Left lung (tissue), 10 donors: ENCODE data around the gene CEBPZ. TPM values are rescaled to one million over a fixed set of nuclear protein-coding genes. Genes with fewer than 3 reads are reported as not detected.
A peak's percentile ranks its signal among the peaks of the same experiment; 100 is the strongest.

Source experiments
- ATAC-seq: fragments of 200-7000 bp; cut with Tn5 transposase; one replicate; pipeline ENCODE4 v1.9.1; 2020; ENCODE audit warnings: moderate library complexity
- DNase-seq, 4 donors: peaks; one replicate each; pipeline ENCODE4 v3.0.0-alpha.2; 2013 to 2020
- H3K27ac ChIP-seq, 2 donors: fragments of 200-600 bp; sonication (generic) in 1 of 2; one replicate each; pipeline versions ENCODE4 v1.5.0 to v1.8.0; 2020 to 2021
- H3K27me3 ChIP-seq, 2 donors: fragments of 200-600 bp; sonication (generic) in 1 of 2; one replicate each; pipeline versions ENCODE4 v1.5.0 to v1.8.0; 2020 to 2021
- H3K36me3 ChIP-seq, 2 donors: fragments of 200-600 bp; sonication (generic) in 1 of 2; one replicate each; pipeline versions ENCODE4 v1.5.0 to v1.8.0; 2020 to 2021
- H3K4me1 ChIP-seq, 2 donors: fragments of 200-600 bp; one replicate each; pipeline ENCODE4 v1.8.0; 2021
- H3K4me3 ChIP-seq, 2 donors: fragments of 200-600 bp; sonication (generic) in 1 of 2; one replicate each; pipeline versions ENCODE4 v1.5.0 to v1.8.0; 2020 to 2021; ENCODE audit warnings: mild to moderate bottlenecking in 1 of 2
- H3K9me3 ChIP-seq, 2 donors: fragments of 200-600 bp; sonication (generic) in 1 of 2; one replicate each; pipeline versions ENCODE4 v1.5.0 to v1.8.0; 2020 to 2021
- CTCF ChIP-seq, 2 donors: fragments of 200-600 bp; sonication (generic) in 1 of 2; IDR thresholded peaks; one replicate each; pipeline versions ENCODE4 v1.5.0 to v1.8.0; 2021; ENCODE audit warnings: antibody characterized with exemption in 2 of 2
- intact Hi-C, 2 donors: fragments of 100-400 bp; cut with DNase I; formaldehyde crosslinking; loops; one replicate each; pipeline versions ENCODE4 v1.11.2 to v1.14.2; 2022
- polyA plus RNA-seq, 6 donors: library from polyadenylated mRNA; unstranded; fragments of 120-200 nt; gene quantifications; one replicate each; pipeline ENCODE4 v1.2.1, GENCODE V29; 2013; ENCODE audit not compliant: insufficient read length in 6 of 6
- total RNA-seq, 2 donors: library from RNA; stranded (reverse); fragmentation: NEBNext Ultra II Directional; extraction: Animal tissue kit (Norgen Biotek cat#: 25700); gene quantifications; one replicate each; pipeline ENCODE4 v1.2.1, GENCODE V29; 2021
- donor health status: DM: no; HTN: yes; CAD: no.
- donor health status: DM: no; HTN: no; CAD: no.

CEBPZ gene
- total and polyA plus RNA-seq, 8 donors = 36.0 to 81.2 (median 71.9) TPM

GRCh38 chr2:37156071-37156856 is 75.1 kb downstream of the CEBPZ start:
- Histone ChIP-seq H3K9me3 (no peaks in the 10 kb centered on the region), H3K4me3 (peak overlapping the region; percentile 63 to 82), H3K36me3 (peaks cover 0 to 3% of the 10 kb centered on the region in 2 donors), H3K27ac (peak overlapping the region; percentile 87 to 90), H3K27me3 (no peaks in the 10 kb centered on the region), H3K4me1 (peaks cover 10 to 34% of the 10 kb centered on the region in 2 donors)
- peak in 3 of 4 donors; percentile 47 to 60 (median 54) for DNase-seq
- no peak for TF ChIP-seq CTCF (IDR thresholded peaks at IDR 0.05)
- peak; percentile 61 for ATAC-seq
- intact Hi-C loops = no loop called here

GRCh38 chr2:37154785-37155184 is 76.6 kb downstream of the CEBPZ start:
- H3K9me3 ChIP-seq = no peaks in the 10 kb centered on the region
- peaks cover 10 to 48% of the 10 kb centered on the region in 2 donors for H3K4me1 ChIP-seq
- TF ChIP-seq CTCF (IDR thresholded peaks at IDR 0.05) = no peak
- no peaks in the 10 kb centered on the region for H3K27me3 ChIP-seq
- ATAC-seq (no peak), DNase-seq (no peak)
- intact Hi-C loops = no loop called here
- H3K4me3 ChIP-seq = peak overlapping the region in 1 of 2 donors; percentile 63
- H3K27ac ChIP-seq = peak overlapping the region in 1 of 2 donors; percentile 87
- H3K36me3 ChIP-seq = peaks cover 0 to 3% of the 10 kb centered on the region in 2 donors

- H3K27me3 ChIP-seq = no peaks in the 10 kb centered on the region
- ATAC-seq (no peak), DNase-seq (no peak)
- intact Hi-C loops = no loop called here
- no peaks in the 10 kb centered on the region for H3K9me3 ChIP-seq
- TF ChIP-seq CTCF (IDR thresholded peaks at IDR 0.05) = no peak
- no peak overlapping the region for H3K27ac ChIP-seq
- H3K4me3 ChIP-seq = no peak overlapping the region
- H3K4me1 ChIP-seq = peaks cover 10 to 55% of the 10 kb centered on the region in 2 donors
- peaks cover 0 to 10% of the 10 kb centered on the region in 2 donors for H3K36me3 ChIP-seq
Measured at GRCh38 chr2:37153224-37153623, 78.2 kb downstream of the CEBPZ start.

Other genes starting within 250 kb of the CEBPZ start
- 10 to 100 TPM; 21.8 to 23.2 TPM for gene HEATR5B, start 147.2 kb downstream of the CEBPZ start, total RNA-seq
- 10 to 100 TPM; 25.1 to 33.7 (median 27.2) TPM for gene HEATR5B, start 147.2 kb downstream of the CEBPZ start, polyA plus RNA-seq
- gene GPATCH11, start 147.1 kb downstream of the CEBPZ start, total RNA-seq = 1 to 10 TPM; 7.8 to 8.1 TPM
- 10 to 100 TPM; 10.3 to 13.0 (median 12.1) TPM for gene GPATCH11, start 147.1 kb downstream of the CEBPZ start, polyA plus RNA-seq
- gene EIF2AK2, start 74.6 kb downstream of the CEBPZ start, total RNA-seq = 10 to 100 TPM; 53.3 to 54.2 TPM
- gene EIF2AK2, start 74.6 kb downstream of the CEBPZ start, polyA plus RNA-seq = 10 to 100 TPM; 36.1 to 39.3 (median 37.3) TPM
- gene SULT6B1, start 42.9 kb downstream of the CEBPZ start, total RNA-seq = not detected
- 1 to 10 TPM in 1 of 6 donors, not detected in 5; 1.5 TPM for gene SULT6B1, start 42.9 kb downstream of the CEBPZ start, polyA plus RNA-seq
- gene CEBPZOS, start 35.1 kb downstream of the CEBPZ start, total RNA-seq = 10 to 100 TPM; 33.1 to 38.8 TPM
- gene CEBPZOS, start 35.1 kb downstream of the CEBPZ start, polyA plus RNA-seq = 10 to 100 TPM; 47.2 to 54.3 (median 52.1) TPM
- 10 to 100 TPM; 12.3 to 17.4 TPM for gene NDUFAF7, start 62 bp upstream of the CEBPZ start, total RNA-seq
- 10 to 100 TPM; 27.3 to 41.8 (median 31.6) TPM for gene NDUFAF7, start 62 bp upstream of the CEBPZ start, polyA plus RNA-seq
- 10 to 100 TPM; 36.2 to 43.7 TPM for gene PRKD3, start 93.2 kb upstream of the CEBPZ start, total RNA-seq
- 10 to 100 TPM; 53.6 to 65.8 (median 60.0) TPM for gene PRKD3, start 93.2 kb upstream of the CEBPZ start, polyA plus RNA-seq
- 10 to 100 TPM; 11.5 to 16.6 TPM for gene QPCT, start 113.0 kb upstream of the CEBPZ start, total RNA-seq
- gene QPCT, start 113.0 kb upstream of the CEBPZ start, polyA plus RNA-seq = 10 to 100 TPM in 3 of 6 donors, 1 to 10 TPM in 3; 4.1 to 20.8 (median 9.5) TPM